AG09319 (cell line): ENCODE results near the gene HCFC2.

Experiments
- DNase-seq: peaks from one replicate; pipeline ENCODE4 v3.0.0-alpha.2; 2010; ENCODE audit warnings: low read depth; ENCODE audit errors: extremely low read depth
- CTCF ChIP-seq: IDR thresholded peaks from 2 replicates; pipeline ENCODE4 v1.5.1; 2011; ENCODE audit warnings: low read depth, mild to moderate bottlenecking, inconsistent platforms, low read length, moderate library complexity

Gene HCFC2

DNA sequence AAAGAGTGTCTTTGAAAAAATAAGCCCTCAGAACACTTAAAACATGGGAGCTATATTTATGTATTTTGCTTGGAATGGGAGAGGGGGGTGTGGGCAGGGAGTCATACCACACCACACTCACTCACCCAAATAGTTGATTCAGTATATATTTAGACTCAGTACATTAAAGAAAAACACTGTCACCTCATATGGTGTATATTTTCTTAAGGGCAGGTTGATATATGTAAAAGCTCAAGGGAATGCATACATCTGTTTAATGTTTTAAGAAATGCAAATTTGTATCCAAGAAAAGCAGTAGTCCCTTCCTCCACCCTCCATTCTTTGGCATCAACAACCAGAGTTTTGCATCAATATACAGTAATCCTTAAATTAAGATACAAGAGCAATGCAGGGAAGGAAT is 72.2 kb downstream of the HCFC2 start:
- DNase-seq: no peak

DNA sequence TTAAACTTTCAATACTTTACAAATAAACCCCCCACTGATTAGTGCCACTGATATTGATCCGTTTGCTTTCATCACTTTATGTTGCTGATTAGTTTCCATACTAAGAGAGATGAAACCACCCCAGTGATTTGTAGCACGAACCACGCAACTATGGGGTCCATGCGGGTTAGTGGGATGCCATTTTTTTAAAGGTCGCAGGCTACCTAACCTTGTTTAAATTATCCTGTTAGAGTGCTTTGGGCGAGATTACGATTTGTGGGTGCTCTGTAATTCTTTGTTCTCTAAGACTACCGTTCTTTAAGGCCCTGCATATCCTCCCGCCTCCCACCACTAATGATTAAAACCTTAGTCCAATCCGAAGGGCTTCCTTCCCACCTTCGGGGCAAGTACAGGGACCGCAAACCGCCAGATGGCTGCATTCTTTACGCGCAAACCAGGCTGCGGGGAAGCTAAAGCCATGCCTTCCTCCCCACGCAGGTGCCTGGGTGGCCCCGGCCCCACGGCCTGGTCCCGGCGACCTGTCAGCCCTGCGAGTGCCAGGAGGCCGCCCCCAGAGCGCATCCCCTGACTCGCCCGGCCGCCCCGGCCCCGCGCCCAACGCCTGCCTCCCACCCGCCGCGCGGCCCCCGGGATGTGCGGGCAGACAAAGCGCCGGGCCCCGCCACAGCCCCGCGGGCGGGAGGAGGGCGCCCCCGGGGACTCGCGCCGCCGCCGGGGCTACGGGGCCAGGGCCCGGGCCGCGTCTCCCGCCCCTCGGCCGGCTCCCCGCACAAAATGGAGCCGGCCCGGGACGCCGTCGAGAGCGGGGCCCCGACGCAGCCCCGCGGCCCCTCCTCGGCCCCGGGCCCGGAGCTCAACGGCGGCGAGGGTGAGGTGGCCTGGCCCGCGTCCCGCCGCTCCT is 72.9 kb downstream of the HCFC2 start:
- no peak for TF ChIP-seq CTCF
- DNase-seq: peak; percentile 20

More for the DNA sequence above, 72.2 kb downstream of the HCFC2 start:
- TF ChIP-seq CTCF: no peak

DNA sequence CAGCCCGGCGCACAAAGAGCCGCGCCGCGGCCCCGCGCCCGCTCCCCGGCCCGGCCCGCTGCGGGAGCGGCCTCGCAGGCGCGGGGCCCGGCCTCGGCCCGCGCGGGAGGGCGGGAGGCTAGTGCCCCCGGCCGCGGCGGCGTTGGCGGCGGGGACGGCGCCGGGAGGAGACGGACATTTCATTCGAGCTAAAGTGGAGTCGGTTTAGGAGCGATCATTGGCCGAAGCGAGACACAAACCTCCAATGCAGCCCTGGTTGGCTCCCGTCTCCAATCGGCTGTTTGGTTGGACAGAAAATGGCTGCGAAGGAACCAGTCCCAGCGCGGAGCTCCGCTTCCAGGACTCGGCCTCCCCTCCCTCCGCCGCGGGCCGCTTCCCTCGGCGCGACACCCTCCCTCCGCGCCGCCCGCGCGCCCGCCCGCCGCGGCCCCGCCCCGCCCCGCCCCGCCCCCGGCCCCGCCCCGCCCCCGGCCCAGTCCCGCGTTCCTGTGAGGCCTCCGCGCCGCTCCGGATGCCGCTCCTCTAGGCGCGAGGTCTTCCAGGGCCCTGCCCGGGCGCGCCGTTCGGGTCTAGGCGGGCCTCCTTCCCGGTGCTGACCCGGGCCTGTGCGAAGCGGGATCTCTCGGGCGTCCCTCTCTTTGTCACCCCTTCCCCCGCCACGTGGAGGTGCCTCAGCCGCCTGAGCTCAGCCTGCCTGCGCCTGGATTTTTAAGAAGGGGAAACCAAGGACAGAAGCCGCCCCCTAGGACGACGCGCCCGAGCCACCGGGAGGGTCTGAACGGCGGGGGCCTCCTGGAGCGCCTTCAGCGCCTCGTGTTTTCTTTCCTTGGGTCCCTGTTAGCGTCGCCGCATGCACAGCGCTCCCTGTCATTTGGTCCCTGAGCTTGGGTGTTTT is 73.8 kb downstream of the HCFC2 start, which contains the start of gene NFYB:
Gene NFYB, minus strand, starts transcription at position 309 of the 895 bp plus-strand sequence. CDS start 2,757 bp downstream, outside the sequence.
- peak; percentile 96 for DNase-seq
- no peak; the same call in 1 of the 2 replicates for TF ChIP-seq CTCF

- no peak for TF ChIP-seq CTCF
- DNase-seq: no peak
Observed at GRCh38 chr12:104138797-104139152, 74.4 kb downstream of the HCFC2 start.

DNA sequence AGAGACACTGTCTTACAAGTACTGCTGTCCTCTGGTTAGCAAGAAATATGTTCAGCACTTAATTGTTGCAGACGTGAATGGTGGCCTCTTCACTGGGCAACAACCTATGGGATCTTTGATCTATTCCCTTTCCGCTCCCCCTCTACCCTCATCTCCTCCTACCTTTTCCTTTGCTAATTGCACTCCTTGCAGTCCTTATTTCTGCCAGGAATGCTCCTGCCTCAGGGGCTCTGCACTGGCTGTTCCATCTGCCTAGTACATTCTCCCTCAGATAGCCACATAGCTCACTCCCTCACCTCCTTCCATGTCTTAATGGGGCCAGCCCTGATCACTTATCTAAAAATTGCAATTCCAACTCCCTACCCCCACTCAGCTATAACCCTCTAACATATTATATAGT is 78.2 kb downstream of the HCFC2 start:
- DNase-seq: no peak
- no peak for TF ChIP-seq CTCF

DNA sequence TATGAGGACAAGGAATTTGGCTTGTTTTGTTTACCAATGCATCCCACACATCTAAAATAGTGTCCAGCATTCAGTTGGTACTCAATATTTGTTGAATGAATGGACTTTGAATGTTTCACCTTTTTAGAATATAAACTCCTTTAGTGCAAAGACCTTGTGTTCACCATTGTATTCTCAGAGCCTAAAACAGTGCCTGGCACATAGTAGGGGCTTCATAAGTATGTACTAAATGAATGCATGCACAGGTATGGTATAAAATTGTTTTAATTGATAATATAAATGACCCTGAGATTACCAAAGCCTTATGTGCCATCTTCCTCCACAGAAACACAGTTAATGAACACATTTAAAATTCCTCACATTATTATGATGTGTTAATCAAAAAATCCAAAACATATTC is 78.7 kb downstream of the HCFC2 start:
- DNase-seq: no peak
- TF ChIP-seq CTCF: no peak

- DNase-seq: no peak
- no peak for TF ChIP-seq CTCF
Observed at GRCh38 chr12:104143918-104144317, 79.6 kb downstream of the HCFC2 start.
